MM.1S (cell line): ENCODE results near the gene RPTOR.

Experiments
- DNase-seq: peaks from one replicate; pipeline ENCODE4 v3.0.0-alpha.2; 2015
- H2AFZ ChIP-seq: fragments of 300-600 bp; sonication (generic); 2 replicates; pipeline ENCODE4 v1.6.0; 2016; ENCODE audit warnings: antibody characterized with exemption, low read length
- H3F3A ChIP-seq: fragments of 300-600 bp; sonication (generic); 2 replicates; pipeline ENCODE4 v1.6.1; 2016; ENCODE audit warnings: mild to moderate bottlenecking, antibody characterized with exemption, low read length, moderate library complexity, mixed read lengths; ENCODE audit not compliant: insufficient read depth
- H3K27ac ChIP-seq: fragments of 300-600 bp; sonication (generic); 2 replicates; pipeline ENCODE4 v1.5.1; 2016; ENCODE audit warnings: mild to moderate bottlenecking, low read length
- H3K27me3 ChIP-seq: fragments of 300-600 bp; sonication (generic); replicated peaks from 2 replicates; pipeline ENCODE4 v1.6.0; 2016; ENCODE audit warnings: low read length; ENCODE audit not compliant: insufficient read depth
- H3K36me3 ChIP-seq: fragments of 300-600 bp; sonication (generic); replicated peaks from 2 replicates; pipeline ENCODE4 v1.6.1; 2016; ENCODE audit warnings: mild to moderate bottlenecking, low read length, mixed read lengths; ENCODE audit not compliant: insufficient read depth
- H3K4me1 ChIP-seq: fragments of 300-600 bp; sonication (generic); 2 replicates; pipeline ENCODE4 v1.6.1; 2016; ENCODE audit warnings: low read length, mixed read lengths
- H3K4me2 ChIP-seq: fragments of 300-600 bp; sonication (generic); 2 replicates; pipeline ENCODE4 v1.6.0; 2016; ENCODE audit warnings: low read depth, low read length
- H3K4me3 ChIP-seq: fragments of 300-600 bp; sonication (generic); 2 replicates; pipeline ENCODE4 v1.5.1; 2016; ENCODE audit warnings: low read length, mixed read lengths
- H3K79me2 ChIP-seq: fragments of 300-600 bp; sonication (generic); 2 replicates; pipeline ENCODE4 v1.6.1; 2016; ENCODE audit warnings: mixed run types, low read length, mixed read lengths
- H3K9ac ChIP-seq: fragments of 300-600 bp; sonication (generic); 2 replicates; pipeline ENCODE4 v1.6.1; 2016; ENCODE audit warnings: low read length, mixed read lengths
- H3K9me2 ChIP-seq: fragments of 300-600 bp; sonication (generic); replicated peaks from 2 replicates; pipeline ENCODE4 v1.6.1; 2016; ENCODE audit warnings: mild to moderate bottlenecking, low read length, mixed read lengths; ENCODE audit not compliant: insufficient read depth
- H3K9me3 ChIP-seq: fragments of 300-600 bp; sonication (generic); replicated peaks from 2 replicates; pipeline ENCODE4 v1.6.1; 2016; ENCODE audit warnings: mild to moderate bottlenecking, low read length, mixed read lengths; ENCODE audit not compliant: insufficient read depth
- H4K20me1 ChIP-seq: fragments of 300-600 bp; sonication (generic); 2 replicates; pipeline ENCODE4 v1.6.1; 2016; ENCODE audit warnings: mild to moderate bottlenecking, low read length, moderate library complexity, mixed read lengths; ENCODE audit not compliant: insufficient read depth
- EZH2 ChIP-seq: fragments of 300-600 bp; sonication (generic); optimal IDR thresholded peaks from 2 replicates; pipeline ENCODE3; 2017; ENCODE audit warnings: low read depth, mild to moderate bottlenecking, antibody characterized with exemption, low read length, mixed read lengths
- EZH2phosphoT487 ChIP-seq: fragments of 300-600 bp; sonication (generic); IDR thresholded peaks from 2 replicates; pipeline ENCODE4 v1.6.1; 2018; ENCODE audit warnings: antibody characterized with exemption, low read length
- TF ChIP-seq, protein P1 (sequence below): fragments of 300-600 bp; sonication (generic); IDR thresholded peaks from 2 replicates; pipeline ENCODE4 v1.5.1; 2016; ENCODE audit warnings: antibody characterized with exemption, low read length, mixed read lengths

The RPTOR gene

GRCh38 chr17:80859002-80859941, 314.6 kb downstream of the RPTOR start:
- TF ChIP-seq EZH2 (no peak), EZH2phosphoT487 (no peak)
- TF ChIP-seq, protein P1, sequence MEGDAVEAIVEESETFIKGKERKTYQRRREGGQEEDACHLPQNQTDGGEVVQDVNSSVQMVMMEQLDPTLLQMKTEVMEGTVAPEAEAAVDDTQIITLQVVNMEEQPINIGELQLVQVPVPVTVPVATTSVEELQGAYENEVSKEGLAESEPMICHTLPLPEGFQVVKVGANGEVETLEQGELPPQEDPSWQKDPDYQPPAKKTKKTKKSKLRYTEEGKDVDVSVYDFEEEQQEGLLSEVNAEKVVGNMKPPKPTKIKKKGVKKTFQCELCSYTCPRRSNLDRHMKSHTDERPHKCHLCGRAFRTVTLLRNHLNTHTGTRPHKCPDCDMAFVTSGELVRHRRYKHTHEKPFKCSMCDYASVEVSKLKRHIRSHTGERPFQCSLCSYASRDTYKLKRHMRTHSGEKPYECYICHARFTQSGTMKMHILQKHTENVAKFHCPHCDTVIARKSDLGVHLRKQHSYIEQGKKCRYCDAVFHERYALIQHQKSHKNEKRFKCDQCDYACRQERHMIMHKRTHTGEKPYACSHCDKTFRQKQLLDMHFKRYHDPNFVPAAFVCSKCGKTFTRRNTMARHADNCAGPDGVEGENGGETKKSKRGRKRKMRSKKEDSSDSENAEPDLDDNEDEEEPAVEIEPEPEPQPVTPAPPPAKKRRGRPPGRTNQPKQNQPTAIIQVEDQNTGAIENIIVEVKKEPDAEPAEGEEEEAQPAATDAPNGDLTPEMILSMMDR = no peak
- Histone ChIP-seq H3K79me2 (no peaks in the 10 kb centered on the region), H4K20me1 (no peaks in the 10 kb centered on the region), H3K4me3 (no peak overlapping the region), H3K27me3 (no peaks in the 10 kb centered on the region), H3K4me2 (no peak overlapping the region), H3K9ac (no peak overlapping the region), H3K4me1 (no peaks in the 10 kb centered on the region), H3K36me3 (no peaks in the 10 kb centered on the region), H3K9me3 (no peaks in the 10 kb centered on the region), H3K27ac (no peak overlapping the region), H2AFZ (no peak overlapping the region), H3F3A (no peaks in the 10 kb centered on the region), H3K9me2 (no peaks in the 10 kb centered on the region)
- DNase-seq = no peak

- DNase-seq = no peak
- H3K27ac ChIP-seq = no peak overlapping the region
- no peaks in the 10 kb centered on the region for H3K9me2 ChIP-seq
- H3K9me3 ChIP-seq = no peaks in the 10 kb centered on the region
- no peak for TF ChIP-seq EZH2
- no peak for TF ChIP-seq EZH2phosphoT487
- TF ChIP-seq, protein P1 = no peak
- no peaks in the 10 kb centered on the region for H3K27me3 ChIP-seq
- H3K9ac ChIP-seq = no peak overlapping the region
- H3F3A ChIP-seq = no peaks in the 10 kb centered on the region
- no peak overlapping the region for H3K4me2 ChIP-seq
- no peaks in the 10 kb centered on the region for H3K79me2 ChIP-seq
- H4K20me1 ChIP-seq = no peaks in the 10 kb centered on the region
- H3K36me3 ChIP-seq = no peaks in the 10 kb centered on the region
- no peak overlapping the region for H2AFZ ChIP-seq
- no peak overlapping the region for H3K4me3 ChIP-seq
- no peaks in the 10 kb centered on the region for H3K4me1 ChIP-seq
Measured at GRCh38 chr17:80860101-80860671, 315.5 kb downstream of the RPTOR start.

- Histone ChIP-seq H3K27me3 (no peaks in the 10 kb centered on the region), H3K9ac (no peak overlapping the region), H3K9me3 (no peaks in the 10 kb centered on the region), H3K79me2 (no peaks in the 10 kb centered on the region), H3F3A (no peaks in the 10 kb centered on the region), H3K4me3 (no peak overlapping the region), H3K27ac (no peak overlapping the region), H3K4me1 (no peaks in the 10 kb centered on the region), H3K4me2 (no peak overlapping the region), H3K9me2 (no peaks in the 10 kb centered on the region), H2AFZ (no peak overlapping the region), H3K36me3 (no peaks in the 10 kb centered on the region), H4K20me1 (no peaks in the 10 kb centered on the region)
- TF ChIP-seq, protein P1 = no peak
- TF ChIP-seq EZH2phosphoT487 (no peak), EZH2 (no peak)
- DNase-seq = no peak
Measured at GRCh38 chr17:80860703-80861417, 316.2 kb downstream of the RPTOR start.
